Suprapubic skin (tissue), 4 donors: ENCODE results near the gene ST8SIA6. TPM values are rescaled to one million over a fixed set of nuclear protein-coding genes. Genes with fewer than 3 reads are reported as not detected.

Source experiments
- DNase-seq, 2 donors: peaks; one replicate each; pipeline ENCODE4 v3.0.0-alpha.2; 2019; ENCODE audit warnings: low spot score in 2 of 2
- H3K27ac ChIP-seq: fragments of 200-600 bp; sonication (generic); one replicate; pipeline ENCODE4 v1.5.1; 2019
- H3K27me3 ChIP-seq: fragments of 200-600 bp; sonication (generic); one replicate; pipeline ENCODE4 v1.5.1; 2019
- H3K36me3 ChIP-seq: fragments of 200-600 bp; sonication (generic); one replicate; pipeline ENCODE4 v1.5.1; 2019
- H3K4me1 ChIP-seq: fragments of 200-600 bp; sonication (generic); one replicate; pipeline ENCODE4 v1.5.1; 2019
- H3K4me3 ChIP-seq: fragments of 200-600 bp; sonication (generic); one replicate; pipeline ENCODE4 v1.5.1; 2019; ENCODE audit warnings: mild to moderate bottlenecking
- H3K9me3 ChIP-seq: fragments of 200-600 bp; sonication (generic); one replicate; pipeline ENCODE4 v1.5.1; 2019
- CTCF ChIP-seq, 2 donors: fragments of 200-600 bp in 1 of 2; fragments of 450-650 bp in 1 of 2; sonication (generic) in 1 of 2; IDR thresholded peaks; one replicate each; pipeline ENCODE4 v1.5.1; 2016 to 2019; ENCODE audit warnings: antibody characterized with exemption in 2 of 2, mild to moderate bottlenecking in 1 of 2, moderate library complexity in 1 of 2
- EP300 ChIP-seq: sonication (generic); formaldehyde crosslinking; IDR thresholded peaks from one replicate; pipeline ENCODE4 v1.6.1; 2017; ENCODE audit warnings: antibody characterized with exemption
- POLR2A ChIP-seq, 2 donors: fragments of 450-650 bp; IDR thresholded peaks; one replicate each; pipeline ENCODE4 v1.6.1; 2017; ENCODE audit warnings: antibody characterized with exemption in 2 of 2, mild to moderate bottlenecking in 2 of 2, moderate library complexity in 2 of 2
- POLR2AphosphoS5 ChIP-seq, 3 donors: sonication (generic); formaldehyde crosslinking; IDR thresholded peaks; one replicate each; pipeline ENCODE4 v1.6.1; 2017; ENCODE audit warnings: antibody characterized with exemption in 3 of 3
- WGBS: methylation state at CpG from one replicate; pipeline ENCODE4 v1.1.5; 2018; 5-methylcytosine and 5-hydroxymethylcytosine counted together
- total RNA-seq, 4 donors: library from RNA; depleted of rRNA; stranded (reverse); fragments of >200 nt; gene quantifications; one replicate each; pipeline ENCODE4 v1.1.0, GENCODE V29; 2016

Gene ST8SIA6
- total RNA-seq, 4 donors from 2014 or later = 1.2 to 5.2 (median 3.2) TPM

- Histone ChIP-seq H3K36me3 (no peaks in the 10 kb centered on the region), H3K4me1 (no peaks in the 10 kb centered on the region), H3K27ac (no peak overlapping the region), H3K9me3 (no peaks in the 10 kb centered on the region), H3K27me3 (peaks cover 7% of the 10 kb centered on the region), H3K4me3 (no peak overlapping the region)
- 92% methylated on average over 12 of the region's 12 CpGs for WGBS
- no peak for DNase-seq
- no peak for TF ChIP-seq EP300
- TF ChIP-seq POLR2AphosphoS5 (IDR thresholded peaks at IDR 0.05) = no peak
- no peak for TF ChIP-seq CTCF (IDR thresholded peaks at IDR 0.05)
- TF ChIP-seq POLR2A (IDR thresholded peaks at IDR 0.05) = no peak
Measured at GRCh38 chr10:17289763-17290162, 164.6 kb downstream of the ST8SIA6 start.

GRCh38 chr10:17286562-17287550 is 167.5 kb downstream of the ST8SIA6 start:
- Histone ChIP-seq H3K4me3 (no peak overlapping the region), H3K4me1 (no peaks in the 10 kb centered on the region), H3K36me3 (no peaks in the 10 kb centered on the region), H3K27me3 (peaks cover 10% of the 10 kb centered on the region), H3K9me3 (peaks cover 9% of the 10 kb centered on the region), H3K27ac (no peak overlapping the region)
- TF ChIP-seq EP300 (no peak), CTCF (IDR thresholded peaks at IDR 0.05) (no peak), POLR2A (IDR thresholded peaks at IDR 0.05) (no peak), POLR2AphosphoS5 (IDR thresholded peaks at IDR 0.05) (no peak)
- WGBS = 52% methylated on average over 10 of the region's 10 CpGs
- no peak for DNase-seq

GRCh38 chr10:17282311-17282710 is 172.1 kb downstream of the ST8SIA6 start:
- peaks cover 12% of the 10 kb centered on the region for H3K9me3 ChIP-seq
- WGBS = 81% methylated on average over 3 of the region's 3 CpGs
- no peaks in the 10 kb centered on the region for H3K4me1 ChIP-seq
- DNase-seq = no peak
- no peak for TF ChIP-seq POLR2AphosphoS5 (IDR thresholded peaks at IDR 0.05)
- TF ChIP-seq POLR2A (IDR thresholded peaks at IDR 0.05) = no peak
- TF ChIP-seq EP300 = no peak
- TF ChIP-seq CTCF (IDR thresholded peaks at IDR 0.05) = no peak
- no peaks in the 10 kb centered on the region for H3K36me3 ChIP-seq
- no peak overlapping the region for H3K27ac ChIP-seq
- peaks cover 2% of the 10 kb centered on the region for H3K27me3 ChIP-seq
- no peak overlapping the region for H3K4me3 ChIP-seq

GRCh38 chr10:17278607-17279240 is 175.7 kb downstream of the ST8SIA6 start:
- H3K27me3 ChIP-seq = peaks cover 2% of the 10 kb centered on the region
- H3K27ac ChIP-seq = no peak overlapping the region
- WGBS = 47% methylated on average over 4 of the region's 4 CpGs
- H3K36me3 ChIP-seq = no peaks in the 10 kb centered on the region
- no peaks in the 10 kb centered on the region for H3K4me1 ChIP-seq
- TF ChIP-seq EP300 (no peak), POLR2A (IDR thresholded peaks at IDR 0.05) (no peak), CTCF (IDR thresholded peaks at IDR 0.05) (no peak), POLR2AphosphoS5 (IDR thresholded peaks at IDR 0.05) (no peak)
- no peak for DNase-seq
- no peak overlapping the region for H3K4me3 ChIP-seq
- peaks cover 12% of the 10 kb centered on the region for H3K9me3 ChIP-seq
